ENCODE data around the gene TEX29. TPM values are rescaled to one million over a fixed set of nuclear protein-coding genes. Genes with fewer than 3 reads are reported as not detected.

The TEX29 gene
- total RNA-seq, 1 experiment from 2014 or later = 0.33 TPM

- no peak overlapping the region for H3K18ac ChIP-seq (ENCODE audit: insufficient read length, low read depth, low read length)
- no peak overlapping the region for H4K91ac ChIP-seq (ENCODE audit: insufficient read length, low read depth, low read length)
- no peak overlapping the region for H2BK120ac ChIP-seq (ENCODE audit: low read depth, low read length, poor library complexity, severe bottlenecking)
- H3K27me3 ChIP-seq (ENCODE audit: insufficient read depth, low read length) = no peaks in the 10 kb centered on the region
- WGBS (ENCODE audit: extremely low coverage, insufficient read length, low lambda C conversion rate) = no CpG with 5 or more reads among the region's 11 CpGs
- H2AFZ ChIP-seq (ENCODE audit: low read length) = no peak overlapping the region
- no peak overlapping the region for H3K4me3 Mint-ChIP-seq
- H4K8ac ChIP-seq (replicated peaks; ENCODE audit: insufficient read length, low read depth, low read length) = no peak overlapping the region
- H3K79me2 ChIP-seq (ENCODE audit: insufficient read depth, low read length) = no peaks in the 10 kb centered on the region
- no peaks in the 10 kb centered on the region for H3K36me3 Mint-ChIP-seq (ENCODE audit: insufficient read depth in 1 of 3, low read depth in 3 of 3)
- TF ChIP-seq CTCF (conservative IDR thresholded peaks at IDR 0.05) = no peak
- no peaks in the 10 kb centered on the region for H3K23me2 ChIP-seq (ENCODE audit: insufficient read length, low read depth, low read length, poor library complexity, severe bottlenecking)
- peak; percentile 12 for DNase-seq
- H3K9me3 ChIP-seq (ENCODE audit: control insufficient read depth, low read depth, low read length) = no peaks in the 10 kb centered on the region
- H3K4ac ChIP-seq (ENCODE audit: low read depth, low read length) = no peak overlapping the region
- H3K4me1 ChIP-seq (ENCODE audit: insufficient read depth, low read length) = no peaks in the 10 kb centered on the region
- H3K56ac ChIP-seq (ENCODE audit: insufficient read length, low read depth, low read length) = no peak overlapping the region
- H2BK5ac ChIP-seq (ENCODE audit: insufficient read length, low read length) = no peak overlapping the region
- no peaks in the 10 kb centered on the region for H3K4me1 Mint-ChIP-seq
- no peak overlapping the region for H3K14ac ChIP-seq (ENCODE audit: insufficient read depth, low read length)
- no peak overlapping the region for H2AK5ac ChIP-seq (ENCODE audit: insufficient read length, low read length)
- H3K9me3 Mint-ChIP-seq = no peaks in the 10 kb centered on the region; a peak in 1 of 5 replicates
- H2BK12ac ChIP-seq (ENCODE audit: insufficient read length, low read depth, low read length) = no peak overlapping the region
- no peak overlapping the region for H2BK15ac ChIP-seq (ENCODE audit: low read depth, low read length)
- H2BK20ac ChIP-seq (ENCODE audit: low read depth, low read length, poor library complexity, severe bottlenecking) = no peak overlapping the region
- H3K27me3 Mint-ChIP-seq (ENCODE audit: low read depth) = peaks cover 4% of the 10 kb centered on the region
- H3K4me2 ChIP-seq (ENCODE audit: insufficient read depth, insufficient read length, low read length) = no peak overlapping the region
- H4K5ac ChIP-seq (ENCODE audit: insufficient read length, low read depth, low read length) = no peak overlapping the region
- H3K27ac ChIP-seq (ENCODE audit: insufficient read length, low read depth, low read length) = no peak overlapping the region
- H3K23ac ChIP-seq (ENCODE audit: insufficient read length, low read depth, low read length) = no peak overlapping the region
- H3K79me1 ChIP-seq (ENCODE audit: insufficient read depth, low read depth, low read length, poor library complexity, severe bottlenecking) = no peaks in the 10 kb centered on the region
- no peak overlapping the region for H3K27ac Mint-ChIP-seq
- no peak overlapping the region for H3K9ac ChIP-seq (ENCODE audit: extremely low read depth, insufficient read length, low read length)
- H4K20me1 ChIP-seq (ENCODE audit: control insufficient read depth, insufficient read depth, insufficient read length) = no peaks in the 10 kb centered on the region
- H3T11ph ChIP-seq (ENCODE audit: low read length) = no peak overlapping the region
Measured at GRCh38 chr13:111330066-111330610, 9.7 kb downstream of the TEX29 start.
